BE2C (cell line): Measurements from ENCODE around the gene TNN.

ENCODE experiments used
- DNase-seq: peaks from one replicate; pipeline ENCODE4 v3.0.0-alpha.2; 2020
- H3K27me3 ChIP-seq: fragments of 250-450 bp; sonication (Bioruptor Pico); 2 replicates; pipeline ENCODE4 v1.5.1; 2020; ENCODE audit warnings: mild to moderate bottlenecking
- H3K36me3 ChIP-seq: fragments of 250-450 bp; sonication (Bioruptor Pico); 2 replicates; pipeline ENCODE4 v1.5.1; 2020; ENCODE audit warnings: mild to moderate bottlenecking
- H3K4me1 ChIP-seq: fragments of 250-450 bp; sonication (Bioruptor Pico); 2 replicates; pipeline ENCODE4 v1.5.1; 2020
- H3K4me3 ChIP-seq: 2 replicates; pipeline ENCODE4 v1.5.1; 2011; ENCODE audit warnings: low read depth, low read length
- H3K9me3 ChIP-seq: fragments of 250-450 bp; sonication (Bioruptor Pico); 2 replicates; pipeline ENCODE4 v1.5.1; 2020
- TF ChIP-seq, protein P1 (sequence below): IDR thresholded peaks from 2 replicates; pipeline ENCODE4 v1.5.1; 2012; ENCODE audit warnings: mild to moderate bottlenecking, low read depth, low read length

TNN gene

DNA sequence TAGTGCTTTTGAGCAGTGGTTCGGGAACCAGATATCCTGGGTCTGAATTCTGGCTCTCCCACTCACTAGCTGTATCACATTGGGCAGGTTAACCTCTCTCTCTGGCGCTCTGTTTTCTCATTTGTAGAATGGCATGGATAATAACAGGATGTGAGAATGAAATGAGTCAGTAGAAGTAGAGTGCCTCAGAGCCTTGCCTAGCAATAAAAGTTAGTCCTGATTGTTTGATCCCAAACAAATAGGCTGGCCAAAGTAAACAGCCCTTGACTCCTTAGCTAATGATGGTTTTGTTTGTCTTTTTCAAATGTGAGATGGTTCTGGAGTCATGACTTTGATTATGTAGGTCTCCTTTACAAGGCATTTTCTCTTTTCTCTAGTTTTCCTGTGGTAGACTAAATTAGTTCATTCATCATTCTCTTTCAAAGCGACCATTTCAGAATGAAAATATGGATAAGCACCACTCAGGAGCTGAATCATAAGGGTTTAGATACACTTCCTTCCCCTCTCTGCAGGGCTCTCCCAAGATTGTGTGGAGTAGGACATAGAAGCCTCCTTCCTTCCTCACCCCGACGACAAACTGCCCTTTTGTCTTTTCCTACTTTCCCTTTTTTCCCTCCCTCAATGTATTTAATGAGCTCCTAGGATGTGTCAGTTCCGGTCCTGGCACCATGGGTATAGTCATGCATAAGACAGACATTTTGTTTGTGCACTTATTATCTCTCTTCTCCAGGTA lies 101.8 kb downstream of the TNN start:
- no peaks in the 10 kb centered on the region for H3K4me1 ChIP-seq
- no peak overlapping the region for H3K4me3 ChIP-seq
- TF ChIP-seq, protein P1, sequence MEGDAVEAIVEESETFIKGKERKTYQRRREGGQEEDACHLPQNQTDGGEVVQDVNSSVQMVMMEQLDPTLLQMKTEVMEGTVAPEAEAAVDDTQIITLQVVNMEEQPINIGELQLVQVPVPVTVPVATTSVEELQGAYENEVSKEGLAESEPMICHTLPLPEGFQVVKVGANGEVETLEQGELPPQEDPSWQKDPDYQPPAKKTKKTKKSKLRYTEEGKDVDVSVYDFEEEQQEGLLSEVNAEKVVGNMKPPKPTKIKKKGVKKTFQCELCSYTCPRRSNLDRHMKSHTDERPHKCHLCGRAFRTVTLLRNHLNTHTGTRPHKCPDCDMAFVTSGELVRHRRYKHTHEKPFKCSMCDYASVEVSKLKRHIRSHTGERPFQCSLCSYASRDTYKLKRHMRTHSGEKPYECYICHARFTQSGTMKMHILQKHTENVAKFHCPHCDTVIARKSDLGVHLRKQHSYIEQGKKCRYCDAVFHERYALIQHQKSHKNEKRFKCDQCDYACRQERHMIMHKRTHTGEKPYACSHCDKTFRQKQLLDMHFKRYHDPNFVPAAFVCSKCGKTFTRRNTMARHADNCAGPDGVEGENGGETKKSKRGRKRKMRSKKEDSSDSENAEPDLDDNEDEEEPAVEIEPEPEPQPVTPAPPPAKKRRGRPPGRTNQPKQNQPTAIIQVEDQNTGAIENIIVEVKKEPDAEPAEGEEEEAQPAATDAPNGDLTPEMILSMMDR: no peak
- no peaks in the 10 kb centered on the region for H3K9me3 ChIP-seq
- no peak for DNase-seq
- H3K36me3 ChIP-seq: no peaks in the 10 kb centered on the region
- H3K27me3 ChIP-seq: peaks cover 2% of the 10 kb centered on the region; the same call in 1 of the 2 replicates

DNA sequence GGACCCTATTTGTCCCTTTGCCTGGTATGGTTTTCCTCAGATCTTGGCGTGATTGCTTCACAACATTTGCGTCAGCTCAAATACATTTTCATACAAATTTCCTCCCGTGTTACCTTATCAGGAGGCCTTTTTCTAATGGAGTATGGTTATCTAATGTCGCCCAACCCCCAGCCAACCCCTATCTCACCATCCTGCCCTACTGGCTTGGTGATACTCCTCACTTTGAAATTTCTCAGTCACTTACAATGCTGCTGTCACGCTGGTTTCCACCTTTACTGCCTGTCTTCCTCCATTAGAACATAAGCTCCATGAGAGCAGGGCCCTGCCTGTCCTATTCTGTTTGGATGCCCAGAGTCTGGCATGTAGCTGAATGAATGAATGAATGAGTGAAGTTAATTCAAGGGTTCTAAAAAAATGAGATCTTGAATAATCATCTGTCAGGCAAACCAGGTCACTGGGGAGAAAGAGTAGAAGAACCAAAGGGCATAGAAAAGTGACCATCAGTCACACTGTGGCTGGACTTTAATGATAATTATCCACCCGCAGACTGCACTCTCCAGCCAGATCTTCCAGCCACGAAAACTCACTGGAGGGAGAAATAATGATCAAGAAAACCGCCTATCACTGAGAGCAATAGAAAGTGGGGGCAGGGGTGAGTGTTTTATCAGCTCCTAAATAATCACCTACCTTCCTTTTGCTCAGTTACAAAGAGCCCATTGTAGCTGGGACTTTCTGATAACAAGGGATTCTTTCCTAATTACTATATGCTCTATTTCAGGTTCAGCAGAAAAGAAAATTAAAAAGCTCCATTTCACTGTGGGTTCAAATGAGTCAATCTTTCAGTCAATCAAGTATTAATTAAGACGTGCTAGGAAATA lies 103.6 kb downstream of the TNN start:
- no peaks in the 10 kb centered on the region for H3K4me1 ChIP-seq
- TF ChIP-seq, protein P1: no peak
- no peak for DNase-seq
- no peaks in the 10 kb centered on the region for H3K36me3 ChIP-seq
- H3K9me3 ChIP-seq: no peaks in the 10 kb centered on the region
- no peak overlapping the region for H3K4me3 ChIP-seq
- peaks cover 1% of the 10 kb centered on the region; the same call in 1 of the 2 replicates for H3K27me3 ChIP-seq

DNA sequence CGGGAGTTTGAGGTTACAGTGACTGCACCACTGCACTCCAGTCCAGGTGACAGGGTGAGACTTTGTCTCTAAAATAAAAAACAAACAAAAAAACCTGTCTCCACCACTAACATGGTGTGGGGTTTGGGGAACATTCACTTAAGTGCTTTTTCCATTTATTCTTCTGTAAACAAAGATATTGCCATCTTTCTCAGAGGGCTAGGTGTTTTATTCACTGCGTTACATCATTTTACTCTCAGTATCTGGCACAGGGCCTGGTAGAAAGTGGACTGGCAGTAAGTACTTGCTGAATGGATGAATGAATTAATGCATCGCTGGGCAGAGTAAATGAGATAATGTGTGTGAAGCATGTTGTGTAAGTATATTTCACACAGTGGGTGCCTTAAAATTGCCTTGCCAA lies 104.9 kb downstream of the TNN start:
- TF ChIP-seq, protein P1: no peak
- Histone ChIP-seq H3K9me3 (no peaks in the 10 kb centered on the region), H3K27me3 (no peaks in the 10 kb centered on the region), H3K4me1 (no peaks in the 10 kb centered on the region), H3K36me3 (no peaks in the 10 kb centered on the region), H3K4me3 (no peak overlapping the region)
- no peak for DNase-seq

DNA sequence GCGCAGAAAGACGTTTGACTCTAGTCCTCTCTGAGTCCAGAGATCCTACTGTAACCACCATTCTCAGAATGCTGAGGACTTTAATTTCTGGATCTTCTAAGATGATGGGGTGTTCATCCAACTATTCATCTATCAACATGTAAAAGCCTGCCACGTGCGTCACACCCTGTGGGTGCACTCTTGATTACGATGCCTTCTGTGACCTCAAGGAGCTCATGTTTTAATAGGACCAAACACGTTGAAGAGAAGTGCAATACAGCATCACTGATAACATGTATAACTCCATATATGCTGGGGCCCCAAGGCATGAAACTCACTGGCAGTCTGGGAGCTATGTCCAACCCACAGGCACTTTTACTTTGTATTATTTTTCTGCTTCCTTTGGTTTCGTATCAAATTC lies 105.9 kb downstream of the TNN start:
- Histone ChIP-seq H3K4me1 (no peaks in the 10 kb centered on the region), H3K27me3 (no peaks in the 10 kb centered on the region), H3K4me3 (no peak overlapping the region), H3K36me3 (no peaks in the 10 kb centered on the region), H3K9me3 (no peaks in the 10 kb centered on the region)
- TF ChIP-seq, protein P1: no peak
- DNase-seq: no peak

DNA sequence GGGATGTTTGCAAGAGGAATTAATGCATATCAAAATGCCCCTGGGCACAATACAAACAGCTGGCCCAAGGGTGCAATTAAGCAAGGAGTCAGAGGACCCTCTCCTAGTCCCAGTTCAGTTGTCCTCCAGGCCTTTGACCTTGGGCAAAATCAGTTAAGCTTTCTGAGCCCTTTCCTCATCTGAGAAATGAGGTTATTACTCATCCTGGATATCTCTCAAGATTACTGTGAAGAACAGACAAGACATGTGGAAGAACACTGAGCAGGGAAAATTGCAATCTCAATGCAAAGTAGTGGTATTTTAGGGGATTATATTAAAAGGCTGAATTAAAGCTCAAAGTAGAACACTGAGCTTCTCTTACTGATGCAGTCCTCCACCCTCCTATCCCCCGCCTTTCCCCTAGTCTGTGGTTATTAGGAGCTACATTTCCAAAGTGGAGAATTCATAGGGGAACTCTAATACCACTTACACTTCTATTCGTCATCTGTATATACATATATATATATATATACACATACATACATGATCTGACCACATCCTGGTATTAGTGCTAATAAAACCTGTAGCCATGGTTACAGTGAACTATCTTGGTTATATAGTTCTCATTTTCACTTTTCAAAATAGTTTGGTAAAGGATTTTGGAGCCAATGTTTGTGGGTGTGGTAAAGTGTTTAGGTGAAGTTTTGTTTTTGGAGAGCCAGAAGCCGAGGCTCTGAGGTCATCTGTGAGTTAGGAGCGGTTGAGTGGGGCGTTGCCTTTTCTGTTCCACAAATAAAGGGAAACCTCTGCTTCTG lies 106.9 kb downstream of the TNN start:
- Histone ChIP-seq H3K27me3 (no peaks in the 10 kb centered on the region), H3K4me1 (no peaks in the 10 kb centered on the region), H3K4me3 (no peak overlapping the region), H3K36me3 (no peaks in the 10 kb centered on the region), H3K9me3 (no peaks in the 10 kb centered on the region)
- DNase-seq: no peak
- TF ChIP-seq, protein P1: no peak
